A549 (cell line): ENCODE results near the gene ZFPL1. TPM values are rescaled to one million over a fixed set of nuclear protein-coding genes. Genes with fewer than 3 reads are reported as not detected.

Source experiments
- ATAC-seq, 2 experiments: fragments of 200-7000 bp in 1 of 2; fragments of >200 bp in 1 of 2; cut with Nextera tagmentation in 1 of 2; cut with Tn5 transposase in 1 of 2; 3 replicates each; pipeline versions ENCODE4 v1.8.0 to v1.9.1; 2018 to 2020; ENCODE audit warnings: mild to moderate bottlenecking in 1 of 2, moderate library complexity in 1 of 2
- CTCF ChIA-PET: fragments of 300-600 bp; sonication (Branson Sonifier 250); formaldehyde crosslinking; extraction: SDS; loops from one replicate; lab custom pipeline; 2021; ENCODE audit warnings: antibody characterized with exemption, inconsistent platforms; lab: Yijun Ruan, JAX
- POLR2A ChIA-PET: fragments of 350-600 bp; formaldehyde crosslinking; extraction: SDS; loops from one replicate; lab custom pipeline; 2021; ENCODE audit warnings: antibody characterized with exemption, inconsistent platforms; lab: Yijun Ruan, JAX
- DNase-seq, 2 experiments: peaks; one replicate each; pipeline versions ENCODE4 v3.0.0 to v3.0.0-alpha.2; 2011 to 2016; ENCODE audit warnings: low read depth in 1 of 2, low spot score in 1 of 2
- FAIRE-seq: peaks from 2 replicates; lab custom pipeline; 2011; peaks lifted over from hg19 to GRCh38; lab: Jason Lieb, UNC
- H3K27ac ChIP-seq, 2 experiments: fragments of >200 bp; sonication (Bioruptor Twin); formaldehyde crosslinking; 3 replicates each; pipeline ENCODE4 v1.5.1; 2016 to 2017
- H3K4me1 ChIP-seq: fragments of >200 bp; sonication (Bioruptor Twin); formaldehyde crosslinking; 3 replicates; pipeline ENCODE4 v1.6.1; 2016
- H3K4me2 ChIP-seq: fragments of >200 bp; sonication (Bioruptor Twin); formaldehyde crosslinking; 3 replicates; pipeline ENCODE4 v1.6.1; 2016
- H3K4me3 ChIP-seq: fragments of >200 bp; sonication (Bioruptor Twin); formaldehyde crosslinking; 3 replicates; pipeline ENCODE4 v1.5.1; 2016
- H3K9me3 ChIP-seq: fragments of >200 bp; sonication (Bioruptor Twin); formaldehyde crosslinking; 3 replicates; pipeline ENCODE4 v1.6.1; 2016
- ATOH8 ChIP-seq: fragments of 250-450 bp; sonication (Bioruptor Pico); IDR thresholded peaks from 2 replicates; pipeline ENCODE4 v1.5.0; 2020; ENCODE audit warnings: low read depth, mild to moderate bottlenecking, moderate library complexity
- CBX8 ChIP-seq: fragments of 200-600 bp; sonication (generic); IDR thresholded peaks from 2 replicates; pipeline ENCODE4 v1.6.1; 2016
- CHD2 ChIP-seq: fragments of 150-350 bp; IDR thresholded peaks from 2 replicates; pipeline ENCODE4 v1.6.1; 2014; ENCODE audit warnings: low read length; ENCODE audit not compliant: partially characterized antibody
- E2F6 ChIP-seq: IDR thresholded peaks from 2 replicates; pipeline ENCODE4 v1.6.1; 2012; ENCODE audit warnings: low read depth, borderline replicate concordance
- FOXS1 ChIP-seq: fragments of 250-450 bp; sonication (Bioruptor Pico); IDR thresholded peaks from 2 replicates; pipeline ENCODE4 v1.5.0; 2020; ENCODE audit warnings: mild to moderate bottlenecking, moderate library complexity
- GATA3 ChIP-seq: IDR thresholded peaks from 2 replicates; pipeline ENCODE4 v1.6.1; 2012; ENCODE audit warnings: borderline replicate concordance
- HDAC2 ChIP-seq: fragments of 200-600 bp; sonication (generic); IDR thresholded peaks from 2 replicates; pipeline ENCODE4 v1.6.1; 2016
- HEYL ChIP-seq: fragments of 250-450 bp; sonication (Bioruptor Pico); IDR thresholded peaks from 2 replicates; pipeline ENCODE4 v1.8.0; 2021; ENCODE audit warnings: mild to moderate bottlenecking, moderate library complexity
- HMGXB4 ChIP-seq: fragments of 250-450 bp; sonication (Bioruptor Pico); IDR thresholded peaks from 2 replicates; pipeline ENCODE4 v1.5.0; 2021; ENCODE audit warnings: mild to moderate bottlenecking, moderate library complexity, borderline replicate concordance
- JUN ChIP-seq, 2 experiments: fragments of >200 bp; sonication (Bioruptor Twin); formaldehyde crosslinking; IDR thresholded peaks; 2 replicates in 1 of 2; 3 replicates in 1 of 2; pipeline ENCODE4 v1.6.1; 2016 to 2017
- KDM1A ChIP-seq: fragments of 200-600 bp; sonication (generic); IDR thresholded peaks from 2 replicates; pipeline ENCODE4 v1.6.1; 2016; ENCODE audit warnings: low read depth, mild to moderate bottlenecking
- MYC ChIP-seq: IDR thresholded peaks from 2 replicates; pipeline ENCODE4 v1.6.1; 2012; ENCODE audit warnings: mild to moderate bottlenecking, inconsistent platforms, low read length, improper control_type of control experiment, borderline replicate concordance
- NFE2L2 ChIP-seq: fragments of 150-350 bp; conservative IDR thresholded peaks from 2 replicates; pipeline ENCODE4 v1.6.1; 2014; ENCODE audit warnings: low read length
- NPAS2 ChIP-seq: fragments of 250-450 bp; sonication (Bioruptor Pico); IDR thresholded peaks from 2 replicates; pipeline ENCODE4 v1.8.0; 2022; ENCODE audit warnings: mild to moderate bottlenecking, moderate library complexity, borderline replicate concordance
- POLR2A ChIP-seq: IDR thresholded peaks from 2 replicates; pipeline ENCODE4 v1.6.1; 2012; ENCODE audit warnings: mild to moderate bottlenecking, low read length
- RAD21 ChIP-seq, 2 experiments: fragments of >200 bp in 1 of 2; sonication (Bioruptor Twin) in 1 of 2; formaldehyde crosslinking in 1 of 2; IDR thresholded peaks in 1 of 2; conservative IDR thresholded peaks in 1 of 2; 2 replicates in 1 of 2; 3 replicates in 1 of 2; pipeline ENCODE4 v1.6.1; 2012 to 2018; ENCODE audit warnings: inconsistent platforms in 1 of 2
- REST ChIP-seq: fragments of 200-600 bp; sonication (generic); IDR thresholded peaks from 2 replicates; pipeline ENCODE4 v1.6.1; 2016; ENCODE audit warnings: antibody characterized with exemption, mild to moderate bottlenecking, moderate library complexity
- RNF2 ChIP-seq: fragments of 200-600 bp; sonication (generic); IDR thresholded peaks from 2 replicates; pipeline ENCODE4 v1.6.1; 2016; ENCODE audit warnings: low read depth, mild to moderate bottlenecking, antibody characterized with exemption, moderate library complexity, borderline replicate concordance
- SMC3 ChIP-seq: fragments of >200 bp; sonication (Bioruptor Twin); formaldehyde crosslinking; IDR thresholded peaks from 3 replicates; pipeline ENCODE4 v1.6.1; 2018; ENCODE audit warnings: inconsistent platforms
- TFCP2L1 ChIP-seq: fragments of 250-450 bp; sonication (Bioruptor Pico); IDR thresholded peaks from 2 replicates; pipeline ENCODE4 v1.5.0; 2021; ENCODE audit warnings: mild to moderate bottlenecking
- ZC3H11A ChIP-seq: fragments of 450-650 bp; IDR thresholded peaks from 2 replicates; pipeline ENCODE4 v1.6.1; 2014; ENCODE audit warnings: antibody characterized with exemption, mild to moderate bottlenecking
- ZFP36 ChIP-seq: fragments of 450-650 bp; IDR thresholded peaks from 2 replicates; pipeline ENCODE4 v1.6.1; 2014; ENCODE audit warnings: borderline replicate concordance; ENCODE audit not compliant: partially characterized antibody
- ZNF302 ChIP-seq: fragments of 250-450 bp; sonication (Bioruptor Pico); IDR thresholded peaks from 2 replicates; pipeline ENCODE4 v1.9.0; 2021; ENCODE audit warnings: inconsistent platforms, mild to moderate bottlenecking, moderate library complexity
- ZSCAN20 ChIP-seq: fragments of 250-450 bp; sonication (Bioruptor Pico); IDR thresholded peaks from 2 replicates; pipeline ENCODE4 v1.8.0; 2022; ENCODE audit warnings: mild to moderate bottlenecking, moderate library complexity
- WGBS: methylation state at CpG from one replicate; pipeline ENCODE4 v1.1.6; 2017; ENCODE audit errors: missing lambda C conversion rate; 5-methylcytosine and 5-hydroxymethylcytosine counted together
- polyA plus RNA-seq, 4 experiments: library from polyadenylated mRNA; depleted of rRNA in 3 of 4; stranded (reverse); fragments of >200 nt; fragmentation: RNase III in 1 of 4; extraction: RNeasy Plus Mini Kit Qiagen cat#74134 plus additional on column Dnase treatment in 1 of 4; gene quantifications; 2 replicates in 3 of 4; 3 replicates in 1 of 4; pipeline ENCODE4 v1.2.3, GENCODE V29; 2011 to 2017

ZFPL1 gene
- polyA plus RNA-seq, 2 of the 4 experiments (the other 2 are of a cell fraction) = 30.1 to 31.7 TPM

- WGBS = 82% methylated on average over 6 of the region's 6 CpGs
- TF ChIP-seq E2F6 (no peak), RNF2 (no peak), NPAS2 (no peak), GATA3 (no peak), REST (no peak), HDAC2 (no peak), NFE2L2 (no peak), SMC3 (no peak), FOXS1 (CRISPR knock-in tag) (no peak), RAD21 (conservative IDR thresholded peaks at IDR 0.05 in 1 of 2, IDR thresholded peaks at IDR 0.05 in 1 of 2) (no peak), HMGXB4 (CRISPR knock-in tag) (no peak)
- Histone ChIP-seq H3K4me3 (no peak overlapping the region), H3K4me2 (no peak overlapping the region), H3K9me3 (no peaks in the 10 kb centered on the region), H3K4me1 (peaks cover 8% of the 10 kb centered on the region; the same call in 1 of the 3 replicates), H3K27ac (no peak overlapping the region)
- ATAC-seq (no peak), FAIRE-seq (no peak), DNase-seq (no peak)
- ChIA-PET CTCF (interaction anchor here (2.1 to 9.2 kb wide), 3 partner anchors 9 to 12 kb away, joined by 14 to 153 read pairs (median 24); partner anchors contain the start of gene TM7SF2), POLR2A (interaction anchor here (0.6 to 2.3 kb wide), 4 partner anchors 9 to 451 kb away, joined by 3 to 13 read pairs (median 4); partner anchors contain the start of genes TM7SF2 and ZNHIT2)
Measured at GRCh38 chr11:65100674-65101350, 16.8 kb downstream of the ZFPL1 start.

- ChIA-PET CTCF (interaction anchor here (0.8 to 4.6 kb wide), 5 partner anchors 8 to 89 kb away, joined by 3 to 24 read pairs (median 3); partner anchors contain the start of genes ARL2 and TM7SF2), POLR2A (interaction anchor here (0.6 to 1.5 kb wide), 5 partner anchors 8 to 15 kb away, joined by 3 to 4 read pairs (median 3); partner anchors contain the start of genes TM7SF2 and ZNHIT2)
- Histone ChIP-seq H3K4me1 (peaks cover under 1% of the 10 kb centered on the region; the same call in 1 of the 3 replicates), H3K4me3 (no peak overlapping the region), H3K27ac (no peak overlapping the region), H3K9me3 (no peaks in the 10 kb centered on the region), H3K4me2 (no peak overlapping the region)
- DNase-seq = no peak
- no peak for FAIRE-seq
- WGBS = 96% methylated on average over 8 of the region's 8 CpGs
- no peak for ATAC-seq
- TF ChIP-seq ZSCAN20 (CRISPR knock-in tag) = no peak
- no peak for TF ChIP-seq MYC
- TF ChIP-seq JUN (IDR thresholded peaks at IDR 0.05) = no peak
- no peak for TF ChIP-seq HMGXB4 (CRISPR knock-in tag)
- no peak for TF ChIP-seq ZFP36
- no peak for TF ChIP-seq ATOH8 (CRISPR knock-in tag)
- TF ChIP-seq E2F6 = no peak
- no peak for TF ChIP-seq HEYL
- no peak for TF ChIP-seq CHD2
- TF ChIP-seq TFCP2L1 (CRISPR knock-in tag) = no peak
- no peak for TF ChIP-seq ZNF302 (CRISPR knock-in tag)
- no peak for TF ChIP-seq RNF2
- TF ChIP-seq CBX8 = no peak
- no peak for TF ChIP-seq POLR2A
- TF ChIP-seq KDM1A = no peak
- TF ChIP-seq ZC3H11A = no peak
Measured at GRCh38 chr11:65102142-65103095, 18.4 kb downstream of the ZFPL1 start.
